Neural cell (in vitro differentiated cells): ENCODE measurements around the gene ATP8B2. TPM values are rescaled to one million over a fixed set of nuclear protein-coding genes. Genes with fewer than 3 reads are reported as not detected.

Experiments
- H2AFZ ChIP-seq: fragments of 200-600, 300-800 bp; sonication (generic), shearing (Covaris generic); 2 replicates; pipeline ENCODE4 v1.6.0; 2014; ENCODE audit warnings: low read depth, mild to moderate bottlenecking, antibody characterized with exemption, low read length, moderate library complexity
- H3F3A ChIP-seq: fragments of 200-600 bp; shearing (Covaris generic); 2 replicates; pipeline ENCODE4 v1.6.1; 2016; ENCODE audit warnings: mild to moderate bottlenecking, moderate library complexity, mixed read lengths, antibody characterized with exemption, low read length; ENCODE audit not compliant: insufficient read depth, poor library complexity, severe bottlenecking
- H3K27ac ChIP-seq: fragments of 200-600, 300-800 bp; sonication (generic), shearing (Covaris generic); 2 replicates; pipeline ENCODE4 v1.5.1; 2014; ENCODE audit warnings: mild to moderate bottlenecking, low read length, moderate library complexity
- H3K27me3 ChIP-seq: fragments of 300-800, 200-600 bp; sonication (generic), shearing (Covaris generic); 2 replicates; pipeline ENCODE4 v1.6.0; 2014; ENCODE audit warnings: mild to moderate bottlenecking, low read depth, low read length, moderate library complexity; ENCODE audit not compliant: insufficient read depth
- H3K36me3 ChIP-seq: fragments of 300-800, 200-600 bp; sonication (generic), shearing (Covaris generic); 2 replicates; pipeline ENCODE4 v1.5.1; 2014; ENCODE audit warnings: mild to moderate bottlenecking, antibody characterized with exemption, low read length, moderate library complexity; ENCODE audit not compliant: insufficient read depth
- H3K4me2 ChIP-seq: fragments of 300-800, 200-600 bp; sonication (generic), shearing (Covaris generic); 2 replicates; pipeline ENCODE4 v1.6.0; 2014; ENCODE audit warnings: mild to moderate bottlenecking, low read length
- H3K4me3 ChIP-seq: fragments of 300-800, 200-600 bp; sonication (generic), shearing (Covaris generic); 2 replicates; pipeline ENCODE4 v1.5.1; 2014; ENCODE audit warnings: mild to moderate bottlenecking, low read length, moderate library complexity
- H3K79me2 ChIP-seq: fragments of 200-600 bp; shearing (Covaris generic); replicated peaks from 2 replicates; pipeline ENCODE4 v1.6.0; 2014; ENCODE audit warnings: mild to moderate bottlenecking, low read length, moderate library complexity; ENCODE audit not compliant: insufficient read depth
- H3K9ac ChIP-seq: fragments of 300-800, 200-600 bp; sonication (generic), shearing (Covaris generic); 2 replicates; pipeline ENCODE4 v1.6.1; 2016; ENCODE audit warnings: mild to moderate bottlenecking, low read length, mixed read lengths
- H3K9me2 ChIP-seq: fragments of 200-600 bp; shearing (Covaris generic); 2 replicates; pipeline ENCODE4 v1.6.1; 2016; ENCODE audit warnings: mild to moderate bottlenecking, low read length, mixed read lengths; ENCODE audit not compliant: insufficient read depth
- H3K9me3 ChIP-seq: fragments of 200-600, 300-800 bp; sonication (generic), shearing (Covaris generic); 2 replicates; pipeline ENCODE4 v1.6.1; 2016; ENCODE audit warnings: mild to moderate bottlenecking, mixed run types, low read length, moderate library complexity, mixed read lengths
- H4K20me1 ChIP-seq: fragments of 200-600 bp; shearing (Covaris generic); 2 replicates; pipeline ENCODE4 v1.6.1; 2016; ENCODE audit warnings: mild to moderate bottlenecking, mixed run types; ENCODE audit not compliant: insufficient read depth
- EP300 ChIP-seq: fragments of 450-650 bp; conservative IDR thresholded peaks from 2 replicates; pipeline ENCODE4 v1.6.1; 2014; ENCODE audit warnings: antibody characterized with exemption, mild to moderate bottlenecking, moderate library complexity; ENCODE audit not compliant: poor library complexity, severe bottlenecking
- EZH2 ChIP-seq: fragments of 200-600, 300-800 bp; shearing (Covaris generic), sonication (generic); IDR thresholded peaks from 2 replicates; pipeline ENCODE4 v1.6.1; 2014; ENCODE audit warnings: antibody characterized with exemption, low read length, borderline replicate concordance, mild to moderate bottlenecking; ENCODE audit not compliant: insufficient read depth, poor library complexity, severe bottlenecking
- MXI1 ChIP-seq: fragments of 450-650 bp; conservative IDR thresholded peaks from 2 replicates; pipeline ENCODE4 v1.6.1; 2014; ENCODE audit warnings: antibody characterized with exemption, mild to moderate bottlenecking; ENCODE audit not compliant: poor library complexity, severe bottlenecking
- POLR2AphosphoS5 ChIP-seq: IDR thresholded peaks from 2 replicates; pipeline ENCODE4 v1.6.1; 2012
- SMC3 ChIP-seq: fragments of 450-650 bp; conservative IDR thresholded peaks from 2 replicates; pipeline ENCODE4 v1.6.1; 2014; ENCODE audit warnings: antibody characterized with exemption, mild to moderate bottlenecking, moderate library complexity; ENCODE audit not compliant: poor library complexity
- TAF1 ChIP-seq: IDR thresholded peaks from 2 replicates; pipeline ENCODE4 v1.6.1; 2012; ENCODE audit warnings: low read depth
- polyA plus RNA-seq: library from polyadenylated mRNA; depleted of rRNA; stranded (reverse); fragments of >200 nt; gene quantifications from 2 replicates; pipeline ENCODE4 v1.2.3, GENCODE V29; 2014
- TF ChIP-seq, protein P1 (sequence below): IDR thresholded peaks from 2 replicates; pipeline ENCODE4 v1.6.1; 2012; ENCODE audit warnings: borderline replicate concordance
- TF ChIP-seq, protein P2 (sequence below): fragments of 450-650 bp; IDR thresholded peaks from 2 replicates; pipeline ENCODE4 v1.5.1; 2014; ENCODE audit warnings: antibody characterized with exemption, mild to moderate bottlenecking, moderate library complexity; ENCODE audit not compliant: poor library complexity, severe bottlenecking

Gene ATP8B2
- polyA plus RNA-seq, 1 donor from 2014 or later: 71.3 TPM

DNA sequence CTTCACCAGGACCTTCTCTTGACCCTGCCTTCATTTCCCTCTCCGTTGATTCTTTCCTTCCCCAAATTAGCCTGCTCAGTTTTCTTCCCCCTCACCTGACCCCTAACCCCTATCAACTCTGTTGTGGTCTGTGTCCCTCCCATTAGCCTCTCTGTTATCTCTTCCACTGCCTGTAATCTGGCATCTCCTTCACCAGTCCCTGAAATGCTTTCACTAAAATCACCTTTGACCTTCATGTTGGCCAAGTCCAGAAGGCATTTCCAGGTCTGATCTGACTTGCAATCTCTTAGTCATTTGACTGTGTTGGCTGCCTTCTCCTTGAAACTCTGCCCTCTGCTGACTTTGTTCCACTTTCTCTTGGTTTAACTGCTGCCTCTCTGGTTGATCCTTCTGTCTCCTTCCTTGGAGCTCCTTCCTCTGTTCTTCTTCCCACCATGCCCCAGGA, 28.2 kb downstream of the ATP8B2 start:
- Histone ChIP-seq H3K36me3 (no peaks in the 10 kb centered on the region), H3K27me3 (peaks cover 17% of the 10 kb centered on the region), H3K9me3 (no peaks in the 10 kb centered on the region), H3K9ac (no peak overlapping the region), H3K4me2 (no peak overlapping the region), H3K9me2 (no peaks in the 10 kb centered on the region), H3K4me3 (no peak overlapping the region), H2AFZ (no peak overlapping the region), H3F3A (no peaks in the 10 kb centered on the region), H3K27ac (no peak overlapping the region), H3K79me2 (no peaks in the 10 kb centered on the region), H4K20me1 (no peaks in the 10 kb centered on the region)
- TF ChIP-seq POLR2AphosphoS5 (no peak), EZH2 (no peak), EP300 (no peak), MXI1 (no peak), SMC3 (no peak), TAF1 (no peak)
- TF ChIP-seq, protein P1, sequence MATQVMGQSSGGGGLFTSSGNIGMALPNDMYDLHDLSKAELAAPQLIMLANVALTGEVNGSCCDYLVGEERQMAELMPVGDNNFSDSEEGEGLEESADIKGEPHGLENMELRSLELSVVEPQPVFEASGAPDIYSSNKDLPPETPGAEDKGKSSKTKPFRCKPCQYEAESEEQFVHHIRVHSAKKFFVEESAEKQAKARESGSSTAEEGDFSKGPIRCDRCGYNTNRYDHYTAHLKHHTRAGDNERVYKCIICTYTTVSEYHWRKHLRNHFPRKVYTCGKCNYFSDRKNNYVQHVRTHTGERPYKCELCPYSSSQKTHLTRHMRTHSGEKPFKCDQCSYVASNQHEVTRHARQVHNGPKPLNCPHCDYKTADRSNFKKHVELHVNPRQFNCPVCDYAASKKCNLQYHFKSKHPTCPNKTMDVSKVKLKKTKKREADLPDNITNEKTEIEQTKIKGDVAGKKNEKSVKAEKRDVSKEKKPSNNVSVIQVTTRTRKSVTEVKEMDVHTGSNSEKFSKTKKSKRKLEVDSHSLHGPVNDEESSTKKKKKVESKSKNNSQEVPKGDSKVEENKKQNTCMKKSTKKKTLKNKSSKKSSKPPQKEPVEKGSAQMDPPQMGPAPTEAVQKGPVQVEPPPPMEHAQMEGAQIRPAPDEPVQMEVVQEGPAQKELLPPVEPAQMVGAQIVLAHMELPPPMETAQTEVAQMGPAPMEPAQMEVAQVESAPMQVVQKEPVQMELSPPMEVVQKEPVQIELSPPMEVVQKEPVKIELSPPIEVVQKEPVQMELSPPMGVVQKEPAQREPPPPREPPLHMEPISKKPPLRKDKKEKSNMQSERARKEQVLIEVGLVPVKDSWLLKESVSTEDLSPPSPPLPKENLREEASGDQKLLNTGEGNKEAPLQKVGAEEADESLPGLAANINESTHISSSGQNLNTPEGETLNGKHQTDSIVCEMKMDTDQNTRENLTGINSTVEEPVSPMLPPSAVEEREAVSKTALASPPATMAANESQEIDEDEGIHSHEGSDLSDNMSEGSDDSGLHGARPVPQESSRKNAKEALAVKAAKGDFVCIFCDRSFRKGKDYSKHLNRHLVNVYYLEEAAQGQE: no peak

DNA sequence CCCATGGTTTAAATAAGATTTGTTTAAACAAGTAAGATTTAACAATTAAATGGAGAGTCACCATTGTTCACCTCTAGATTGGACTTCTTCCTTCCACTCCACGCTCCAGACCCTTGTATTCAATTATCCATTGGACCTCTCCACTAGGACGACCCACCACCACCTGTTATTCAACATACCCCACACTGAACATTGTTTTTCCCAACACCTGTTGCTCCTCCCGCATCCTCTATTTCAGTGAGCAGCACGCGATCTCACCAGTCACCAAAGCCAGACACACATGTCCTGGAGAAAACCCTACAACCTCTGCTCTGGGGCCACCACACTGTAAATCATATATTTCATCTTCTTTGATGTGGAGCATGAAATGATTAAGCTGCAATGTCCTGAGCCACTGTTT, 28.6 kb downstream of the ATP8B2 start:
- Histone ChIP-seq H3K9me3 (no peaks in the 10 kb centered on the region), H3K4me3 (no peak overlapping the region), H3K9ac (no peak overlapping the region), H4K20me1 (no peaks in the 10 kb centered on the region), H3K79me2 (no peaks in the 10 kb centered on the region), H3K36me3 (no peaks in the 10 kb centered on the region), H2AFZ (no peak overlapping the region), H3K27me3 (peaks cover 17% of the 10 kb centered on the region), H3K4me2 (no peak overlapping the region), H3K9me2 (no peaks in the 10 kb centered on the region), H3K27ac (no peak overlapping the region), H3F3A (no peaks in the 10 kb centered on the region)
- no peak for TF ChIP-seq POLR2AphosphoS5
- TF ChIP-seq EP300: no peak

DNA sequence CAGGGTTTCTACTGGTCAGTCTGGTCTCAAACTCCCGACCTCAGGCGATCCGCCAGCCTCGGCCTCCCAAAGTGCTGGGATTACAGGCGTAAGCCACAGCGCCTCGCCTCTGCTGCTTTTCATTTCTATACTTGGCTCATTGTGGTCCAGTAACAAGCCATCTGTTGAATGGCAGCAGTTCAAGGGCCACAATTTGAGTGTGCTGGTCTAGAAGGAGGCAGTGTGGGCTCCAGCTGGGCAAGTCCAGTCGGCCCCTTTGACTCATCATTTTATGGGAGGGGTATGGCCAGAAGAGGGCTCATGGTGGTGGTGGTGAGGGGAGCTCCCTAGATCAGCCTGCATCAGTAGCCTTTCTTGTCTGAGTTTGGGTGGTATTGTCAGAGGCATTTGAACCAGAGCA, 33.2 kb downstream of the ATP8B2 start:
- Histone ChIP-seq H3F3A (no peaks in the 10 kb centered on the region), H3K9me2 (no peaks in the 10 kb centered on the region), H3K36me3 (no peaks in the 10 kb centered on the region), H3K4me3 (no peak overlapping the region), H3K9me3 (no peaks in the 10 kb centered on the region), H3K9ac (no peak overlapping the region), H3K27me3 (peaks cover 2% of the 10 kb centered on the region), H4K20me1 (no peaks in the 10 kb centered on the region), H3K27ac (no peak overlapping the region), H3K79me2 (no peaks in the 10 kb centered on the region), H3K4me2 (no peak overlapping the region), H2AFZ (no peak overlapping the region)
- TF ChIP-seq, protein P1: no peak
- no peak for TF ChIP-seq EZH2
- TF ChIP-seq TAF1: no peak
- TF ChIP-seq MXI1: no peak
- TF ChIP-seq, protein P2, sequence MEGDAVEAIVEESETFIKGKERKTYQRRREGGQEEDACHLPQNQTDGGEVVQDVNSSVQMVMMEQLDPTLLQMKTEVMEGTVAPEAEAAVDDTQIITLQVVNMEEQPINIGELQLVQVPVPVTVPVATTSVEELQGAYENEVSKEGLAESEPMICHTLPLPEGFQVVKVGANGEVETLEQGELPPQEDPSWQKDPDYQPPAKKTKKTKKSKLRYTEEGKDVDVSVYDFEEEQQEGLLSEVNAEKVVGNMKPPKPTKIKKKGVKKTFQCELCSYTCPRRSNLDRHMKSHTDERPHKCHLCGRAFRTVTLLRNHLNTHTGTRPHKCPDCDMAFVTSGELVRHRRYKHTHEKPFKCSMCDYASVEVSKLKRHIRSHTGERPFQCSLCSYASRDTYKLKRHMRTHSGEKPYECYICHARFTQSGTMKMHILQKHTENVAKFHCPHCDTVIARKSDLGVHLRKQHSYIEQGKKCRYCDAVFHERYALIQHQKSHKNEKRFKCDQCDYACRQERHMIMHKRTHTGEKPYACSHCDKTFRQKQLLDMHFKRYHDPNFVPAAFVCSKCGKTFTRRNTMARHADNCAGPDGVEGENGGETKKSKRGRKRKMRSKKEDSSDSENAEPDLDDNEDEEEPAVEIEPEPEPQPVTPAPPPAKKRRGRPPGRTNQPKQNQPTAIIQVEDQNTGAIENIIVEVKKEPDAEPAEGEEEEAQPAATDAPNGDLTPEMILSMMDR: no peak
- no peak for TF ChIP-seq EP300
- TF ChIP-seq SMC3: no peak
- no peak for TF ChIP-seq POLR2AphosphoS5
